PC-3 (cell line): ENCODE results near the gene SUSD4. TPM values are rescaled to one million over a fixed set of nuclear protein-coding genes. Genes with fewer than 3 reads are reported as not detected.

Source experiments
- ATAC-seq: fragments of 200-7000 bp; cut with Tn5 transposase; 2 replicates; pipeline ENCODE4 v1.9.1; 2020; ENCODE audit warnings: mild to moderate bottlenecking, moderate library complexity
- BruUV-seq: library from RNA; stranded (reverse); fragments of 400-500 nt; replicated peaks from 2 replicates; lab custom pipeline; 2021; lab: Mats Ljungman, UMichigan
- CTCF ChIA-PET: fragments of 300-600 bp; sonication (Branson Sonifier 250); formaldehyde crosslinking; loops from one replicate; lab custom pipeline; 2022; ENCODE audit warnings: antibody characterized with exemption; lab: Charles Lee
- POLR2A ChIA-PET: fragments of 300-600 bp; sonication (Branson Sonifier 250); formaldehyde crosslinking; loops from one replicate; lab custom pipeline; 2022; ENCODE audit warnings: antibody characterized with exemption; ENCODE audit not compliant: unreplicated experiment; lab: Charles Lee
- DNase-seq: peaks from one replicate; pipeline ENCODE4 v3.0.0-alpha.2; 2015
- H2AFZ ChIP-seq: fragments of 300-600 bp; sonication (generic); 2 replicates; pipeline ENCODE4 v1.6.0; 2016; ENCODE audit warnings: antibody characterized with exemption, low read length
- H3F3A ChIP-seq: fragments of 300-600 bp; sonication (generic); one replicate; pipeline ENCODE4 v1.6.0; 2017; ENCODE audit warnings: antibody characterized with exemption, low read length, control low read depth, mild to moderate bottlenecking; ENCODE audit not compliant: unreplicated experiment
- H3K27ac ChIP-seq: fragments of 300-600 bp; sonication (generic); 2 replicates; pipeline ENCODE4 v1.5.1; 2016; ENCODE audit warnings: mild to moderate bottlenecking, low read length
- H3K27me3 ChIP-seq: fragments of 300-600 bp; sonication (generic); 2 replicates; pipeline ENCODE4 v1.6.1; 2016; ENCODE audit warnings: low read length, mixed read lengths
- H3K36me3 ChIP-seq: fragments of 300-600 bp; sonication (generic); 2 replicates; pipeline ENCODE4 v1.6.1; 2016; ENCODE audit warnings: low read depth, mixed run types, low read length, mixed read lengths
- H3K4me1 ChIP-seq: fragments of 300-600 bp; sonication (generic); 2 replicates; pipeline ENCODE4 v1.5.1; 2016; ENCODE audit warnings: low read length; ENCODE audit not compliant: insufficient read depth
- H3K4me2 ChIP-seq: fragments of 300-600 bp; sonication (generic); 2 replicates; pipeline ENCODE4 v1.6.0; 2016; ENCODE audit warnings: low read length
- H3K4me3 ChIP-seq: fragments of 300-600 bp; sonication (generic); 2 replicates; pipeline ENCODE4 v1.5.1; 2016; ENCODE audit warnings: mild to moderate bottlenecking, low read length, mixed read lengths
- H3K79me2 ChIP-seq: fragments of 300-600 bp; sonication (generic); 2 replicates; pipeline ENCODE4 v1.6.1; 2017; ENCODE audit warnings: low read length, mixed read lengths
- H3K9ac ChIP-seq: fragments of 300-600 bp; sonication (generic); 2 replicates; pipeline ENCODE4 v1.6.0; 2016; ENCODE audit warnings: mild to moderate bottlenecking, low read length
- H3K9me2 ChIP-seq: fragments of 300-600 bp; sonication (generic); replicated peaks from 2 replicates; pipeline ENCODE4 v1.6.1; 2016; ENCODE audit warnings: mixed run types, low read length, mixed read lengths
- H3K9me3 ChIP-seq: fragments of 300-600 bp; sonication (generic); 2 replicates; pipeline ENCODE4 v1.6.1; 2016; ENCODE audit warnings: low read length, mixed read lengths
- H4K20me1 ChIP-seq: fragments of 300-600 bp; sonication (generic); 2 replicates; pipeline ENCODE4 v1.6.1; 2016; ENCODE audit warnings: low read length, mixed read lengths
- CTCF ChIP-seq: fragments of 300-600 bp; sonication (generic); conservative IDR thresholded peaks from 2 replicates; pipeline ENCODE4 v1.5.1; 2017; ENCODE audit warnings: antibody characterized with exemption, low read depth, mild to moderate bottlenecking, low read length
- EZH2 ChIP-seq: fragments of 300-600 bp; sonication (generic); IDR thresholded peaks from one replicate; pipeline ENCODE4 v1.6.1; 2017; ENCODE audit warnings: antibody characterized with exemption, mild to moderate bottlenecking, low read length; ENCODE audit not compliant: unreplicated experiment
- EZH2phosphoT487 ChIP-seq: fragments of 300-600 bp; sonication (generic); IDR thresholded peaks from 2 replicates; pipeline ENCODE4 v1.6.1; 2018; ENCODE audit warnings: mild to moderate bottlenecking, antibody characterized with exemption, low read length, borderline replicate concordance
- intact Hi-C: fragments of 100-400 bp; cut with micrococcal nuclease; formaldehyde crosslinking; loops from 2 replicates; pipeline ENCODE4 v1.9.0; 2023
- total RNA-seq: library from RNA; depleted of rRNA; stranded (reverse); fragments of >200 nt; gene quantifications from 2 replicates; pipeline ENCODE4 v1.2.3, GENCODE V29; 2014

Gene SUSD4
- total RNA-seq, 1 experiment from 2014 or later = 5.2 TPM

GRCh38 chr1:223233410-223234169 lies 130.4 kb downstream of the SUSD4 start:
- ChIA-PET POLR2A (no interaction called here), CTCF (no interaction called here)
- Histone ChIP-seq H2AFZ (peak overlapping the region; percentile 62), H3K9ac (peak overlapping the region; percentile 43), H3F3A (peaks cover 5% of the 10 kb centered on the region), H3K36me3 (no peaks in the 10 kb centered on the region), H3K27ac (peak overlapping the region; percentile 74), H3K27me3 (no peaks in the 10 kb centered on the region), H4K20me1 (no peaks in the 10 kb centered on the region), H3K4me1 (peaks cover 41% of the 10 kb centered on the region), H3K9me3 (peaks cover 15% of the 10 kb centered on the region), H3K79me2 (no peaks in the 10 kb centered on the region), H3K9me2 (no peaks in the 10 kb centered on the region), H3K4me3 (no peak overlapping the region), H3K4me2 (peak overlapping the region; percentile 43)
- no TSS peak for BruUV-seq
- ATAC-seq = peak; percentile 96
- TF ChIP-seq EZH2 = no peak
- no peak for TF ChIP-seq EZH2phosphoT487
- TF ChIP-seq CTCF = no peak
- DNase-seq = peak; percentile 92
- intact Hi-C loops = loop anchor here (1.0 kb wide), 1 partner anchor 43 kb away; no protein-coding TSS in a partner anchor

- Histone ChIP-seq H3K9me2 (no peaks in the 10 kb centered on the region), H3K4me3 (no peak overlapping the region), H3K27ac (peak overlapping the region; percentile 74), H3K9ac (peak overlapping the region; percentile 37), H3K4me2 (peak overlapping the region; percentile 43; the same call in 1 of the 2 replicates), H3K79me2 (no peaks in the 10 kb centered on the region), H3K36me3 (no peaks in the 10 kb centered on the region), H3K4me1 (peaks cover 41% of the 10 kb centered on the region), H4K20me1 (no peaks in the 10 kb centered on the region), H3K27me3 (no peaks in the 10 kb centered on the region), H3F3A (peaks cover 5% of the 10 kb centered on the region), H2AFZ (peak overlapping the region; percentile 62), H3K9me3 (peaks cover 15% of the 10 kb centered on the region)
- TF ChIP-seq EZH2phosphoT487 (no peak), CTCF (no peak), EZH2 (no peak)
- no peak for ATAC-seq
- DNase-seq = no peak
- POLR2A ChIA-PET = no interaction called here
- no TSS peak for BruUV-seq
- CTCF ChIA-PET = no interaction called here
- intact Hi-C loops = loop anchor here (1.0 kb wide), 1 partner anchor 43 kb away; no protein-coding TSS in a partner anchor
Measured at GRCh38 chr1:223233019-223233409, 131.0 kb downstream of the SUSD4 start.

GRCh38 chr1:223231581-223231980 lies 132.4 kb downstream of the SUSD4 start:
- CTCF ChIA-PET = no interaction called here

More at GRCh38 chr1:223231581-223231980, 132.4 kb downstream of the SUSD4 start:
- H3K4me3 ChIP-seq = no peak overlapping the region
- H3K9me2 ChIP-seq = no peaks in the 10 kb centered on the region
- H3K9me3 ChIP-seq = 0 out of 2 replicates have a peak, but pooled peaks cover 7% of the 10 kb centered on the region
- TF ChIP-seq EZH2 (no peak), CTCF (no peak), EZH2phosphoT487 (no peak)
- ATAC-seq = no peak
- no peak for DNase-seq
- POLR2A ChIA-PET = no interaction called here
- H3K36me3 ChIP-seq = no peaks in the 10 kb centered on the region
- peaks cover 5% of the 10 kb centered on the region for H3F3A ChIP-seq
- no peak overlapping the region for H3K4me2 ChIP-seq
- H3K27me3 ChIP-seq = no peaks in the 10 kb centered on the region
- peaks cover 41% of the 10 kb centered on the region for H3K4me1 ChIP-seq
- no peak overlapping the region for H3K9ac ChIP-seq
- H4K20me1 ChIP-seq = no peaks in the 10 kb centered on the region
- H2AFZ ChIP-seq = no peak overlapping the region
- no TSS peak for BruUV-seq
- no peak overlapping the region for H3K27ac ChIP-seq
- intact Hi-C loops = no loop called here
- no peaks in the 10 kb centered on the region for H3K79me2 ChIP-seq
